NCI-H69 (cell line): ENCODE data around the gene FUBP3.
"Not testable (repeated sequence)": the region's sequence is repeated elsewhere in the genome, so short reads cannot be mapped to it uniquely, and the experiment has no call there.

Experiments used
- DNase-seq: peaks from one replicate; lab custom pipeline; 2025; lab: John Stamatoyannopoulos, UW

Gene FUBP3

GRCh38 chr9:130556396-130557076, 22.8 kb upstream of the FUBP3 start:
- DNase-seq, result no peak

GRCh38 chr9:130557077-130557468, 22.3 kb upstream of the FUBP3 start:
- DNase-seq, result no peak

GRCh38 chr9:130561056-130561455, 18.3 kb upstream of the FUBP3 start:
- peak; percentile 83 for DNase-seq

GRCh38 chr9:130562525-130562924, 16.9 kb upstream of the FUBP3 start:
- not testable (repeated sequence) for DNase-seq

GRCh38 chr9:130563797-130564196, 15.6 kb upstream of the FUBP3 start:
- no peak for DNase-seq

- no peak for DNase-seq
Measured at GRCh38 chr9:130565792-130566191, 13.6 kb upstream of the FUBP3 start.

- DNase-seq, result peak; percentile 35
Measured at GRCh38 chr9:130570208-130570607, 9.2 kb upstream of the FUBP3 start.

- no peak for DNase-seq
Measured at GRCh38 chr9:130575514-130575913, 3.9 kb upstream of the FUBP3 start.

GRCh38 chr9:130576176-130576575, 3.2 kb upstream of the FUBP3 start:
- DNase-seq, result no peak

- DNase-seq, result peak; percentile 26
Measured at GRCh38 chr9:130579738-130580463, 524 bp downstream of the FUBP3 start.

- no peak for DNase-seq
Measured at GRCh38 chr9:130581766-130582165, 2.4 kb downstream of the FUBP3 start.

- no peak for DNase-seq
Measured at GRCh38 chr9:130583271-130583670, 3.9 kb downstream of the FUBP3 start.

- DNase-seq, result no peak
Measured at GRCh38 chr9:130587921-130588320, 8.5 kb downstream of the FUBP3 start.

GRCh38 chr9:130588416-130588815, 9.0 kb downstream of the FUBP3 start:
- no peak for DNase-seq

GRCh38 chr9:130589754-130590153, 10.4 kb downstream of the FUBP3 start:
- DNase-seq, result no peak

GRCh38 chr9:130590305-130590704, 10.9 kb downstream of the FUBP3 start:
- no peak for DNase-seq

- DNase-seq, result no peak
Measured at GRCh38 chr9:130593020-130593419, 13.6 kb downstream of the FUBP3 start.

- no peak for DNase-seq
Measured at GRCh38 chr9:130597228-130597627, 17.9 kb downstream of the FUBP3 start.

GRCh38 chr9:130598188-130598587, 18.8 kb downstream of the FUBP3 start:
- DNase-seq, result no peak

- no peak for DNase-seq
Measured at GRCh38 chr9:130599625-130600024, 20.2 kb downstream of the FUBP3 start.

GRCh38 chr9:130601100-130601499, 21.7 kb downstream of the FUBP3 start:
- no peak for DNase-seq

GRCh38 chr9:130604295-130604694, 24.9 kb downstream of the FUBP3 start:
- no peak for DNase-seq

- DNase-seq, result no peak
Measured at GRCh38 chr9:130606887-130607600, 27.7 kb downstream of the FUBP3 start.
